Neural cell (in vitro differentiated cells): ENCODE results near the gene SLC12A7. TPM values are rescaled to one million over a fixed set of nuclear protein-coding genes. Genes with fewer than 3 reads are reported as not detected.

ENCODE experiments used
- H2AFZ ChIP-seq: fragments of 200-600, 300-800 bp; sonication (generic), shearing (Covaris generic); 2 replicates; pipeline ENCODE4 v1.6.0; 2014; ENCODE audit warnings: low read depth, mild to moderate bottlenecking, antibody characterized with exemption, low read length, moderate library complexity
- H3F3A ChIP-seq: fragments of 200-600 bp; shearing (Covaris generic); 2 replicates; pipeline ENCODE4 v1.6.1; 2016; ENCODE audit warnings: mild to moderate bottlenecking, moderate library complexity, mixed read lengths, antibody characterized with exemption, low read length; ENCODE audit not compliant: insufficient read depth, poor library complexity, severe bottlenecking
- H3K27ac ChIP-seq: fragments of 200-600, 300-800 bp; sonication (generic), shearing (Covaris generic); 2 replicates; pipeline ENCODE4 v1.5.1; 2014; ENCODE audit warnings: mild to moderate bottlenecking, low read length, moderate library complexity
- H3K27me3 ChIP-seq: fragments of 300-800, 200-600 bp; sonication (generic), shearing (Covaris generic); 2 replicates; pipeline ENCODE4 v1.6.0; 2014; ENCODE audit warnings: mild to moderate bottlenecking, low read depth, low read length, moderate library complexity; ENCODE audit not compliant: insufficient read depth
- H3K36me3 ChIP-seq: fragments of 300-800, 200-600 bp; sonication (generic), shearing (Covaris generic); 2 replicates; pipeline ENCODE4 v1.5.1; 2014; ENCODE audit warnings: mild to moderate bottlenecking, antibody characterized with exemption, low read length, moderate library complexity; ENCODE audit not compliant: insufficient read depth
- H3K4me2 ChIP-seq: fragments of 300-800, 200-600 bp; sonication (generic), shearing (Covaris generic); 2 replicates; pipeline ENCODE4 v1.6.0; 2014; ENCODE audit warnings: mild to moderate bottlenecking, low read length
- H3K4me3 ChIP-seq: fragments of 300-800, 200-600 bp; sonication (generic), shearing (Covaris generic); 2 replicates; pipeline ENCODE4 v1.5.1; 2014; ENCODE audit warnings: mild to moderate bottlenecking, low read length, moderate library complexity
- H3K79me2 ChIP-seq: fragments of 200-600 bp; shearing (Covaris generic); replicated peaks from 2 replicates; pipeline ENCODE4 v1.6.0; 2014; ENCODE audit warnings: mild to moderate bottlenecking, low read length, moderate library complexity; ENCODE audit not compliant: insufficient read depth
- H3K9ac ChIP-seq: fragments of 300-800, 200-600 bp; sonication (generic), shearing (Covaris generic); 2 replicates; pipeline ENCODE4 v1.6.1; 2016; ENCODE audit warnings: mild to moderate bottlenecking, low read length, mixed read lengths
- H3K9me2 ChIP-seq: fragments of 200-600 bp; shearing (Covaris generic); 2 replicates; pipeline ENCODE4 v1.6.1; 2016; ENCODE audit warnings: mild to moderate bottlenecking, low read length, mixed read lengths; ENCODE audit not compliant: insufficient read depth
- H3K9me3 ChIP-seq: fragments of 200-600, 300-800 bp; sonication (generic), shearing (Covaris generic); 2 replicates; pipeline ENCODE4 v1.6.1; 2016; ENCODE audit warnings: mild to moderate bottlenecking, mixed run types, low read length, moderate library complexity, mixed read lengths
- H4K20me1 ChIP-seq: fragments of 200-600 bp; shearing (Covaris generic); 2 replicates; pipeline ENCODE4 v1.6.1; 2016; ENCODE audit warnings: mild to moderate bottlenecking, mixed run types; ENCODE audit not compliant: insufficient read depth
- CTCF ChIP-seq: fragments of 450-650 bp; IDR thresholded peaks from 2 replicates; pipeline ENCODE4 v1.5.1; 2014; ENCODE audit warnings: antibody characterized with exemption, mild to moderate bottlenecking, moderate library complexity; ENCODE audit not compliant: poor library complexity, severe bottlenecking
- EP300 ChIP-seq: fragments of 450-650 bp; conservative IDR thresholded peaks from 2 replicates; pipeline ENCODE4 v1.6.1; 2014; ENCODE audit warnings: antibody characterized with exemption, mild to moderate bottlenecking, moderate library complexity; ENCODE audit not compliant: poor library complexity, severe bottlenecking
- EZH2 ChIP-seq: fragments of 200-600, 300-800 bp; shearing (Covaris generic), sonication (generic); IDR thresholded peaks from 2 replicates; pipeline ENCODE4 v1.6.1; 2014; ENCODE audit warnings: antibody characterized with exemption, low read length, borderline replicate concordance, mild to moderate bottlenecking; ENCODE audit not compliant: insufficient read depth, poor library complexity, severe bottlenecking
- MXI1 ChIP-seq: fragments of 450-650 bp; conservative IDR thresholded peaks from 2 replicates; pipeline ENCODE4 v1.6.1; 2014; ENCODE audit warnings: antibody characterized with exemption, mild to moderate bottlenecking; ENCODE audit not compliant: poor library complexity, severe bottlenecking
- POLR2AphosphoS5 ChIP-seq: IDR thresholded peaks from 2 replicates; pipeline ENCODE4 v1.6.1; 2012
- RAD21 ChIP-seq: fragments of 450-650 bp; conservative IDR thresholded peaks from 2 replicates; pipeline ENCODE4 v1.6.1; 2014; ENCODE audit warnings: antibody characterized with exemption, mild to moderate bottlenecking, moderate library complexity
- REST ChIP-seq: IDR thresholded peaks from 2 replicates; pipeline ENCODE4 v1.6.1; 2012; ENCODE audit warnings: borderline replicate concordance
- SMC3 ChIP-seq: fragments of 450-650 bp; conservative IDR thresholded peaks from 2 replicates; pipeline ENCODE4 v1.6.1; 2014; ENCODE audit warnings: antibody characterized with exemption, mild to moderate bottlenecking, moderate library complexity; ENCODE audit not compliant: poor library complexity
- TAF1 ChIP-seq: IDR thresholded peaks from 2 replicates; pipeline ENCODE4 v1.6.1; 2012; ENCODE audit warnings: low read depth
- polyA plus RNA-seq: library from polyadenylated mRNA; depleted of rRNA; stranded (reverse); fragments of >200 nt; gene quantifications from 2 replicates; pipeline ENCODE4 v1.2.3, GENCODE V29; 2014

The SLC12A7 gene
- polyA plus RNA-seq, 1 donor from 2014 or later, result 4.5 TPM

GRCh38 chr5:1002836-1003235 is 109.0 kb downstream of the SLC12A7 start:
- Histone ChIP-seq H3K9me3 (no peaks in the 10 kb centered on the region), H3K9ac (no peak overlapping the region), H3K79me2 (no peaks in the 10 kb centered on the region), H3K27ac (no peak overlapping the region), H3F3A (no peaks in the 10 kb centered on the region), H3K36me3 (no peaks in the 10 kb centered on the region), H4K20me1 (no peaks in the 10 kb centered on the region), H3K4me2 (no peak overlapping the region), H3K27me3 (peaks cover 33% of the 10 kb centered on the region), H2AFZ (no peak overlapping the region), H3K9me2 (no peaks in the 10 kb centered on the region), H3K4me3 (no peak overlapping the region)
- TF ChIP-seq TAF1 (no peak), EP300 (no peak), SMC3 (no peak)

- no peaks in the 10 kb centered on the region for H3F3A ChIP-seq
- no peak overlapping the region for H3K27ac ChIP-seq
- no peak overlapping the region for H3K4me2 ChIP-seq
- H3K9ac ChIP-seq, result no peak overlapping the region
- H3K36me3 ChIP-seq, result no peaks in the 10 kb centered on the region
- no peaks in the 10 kb centered on the region for H3K9me2 ChIP-seq
- H2AFZ ChIP-seq, result no peak overlapping the region
- no peaks in the 10 kb centered on the region for H4K20me1 ChIP-seq
- no peaks in the 10 kb centered on the region for H3K9me3 ChIP-seq
- peaks cover 27% of the 10 kb centered on the region for H3K27me3 ChIP-seq
- no peaks in the 10 kb centered on the region for H3K79me2 ChIP-seq
- H3K4me3 ChIP-seq, result no peak overlapping the region
- TF ChIP-seq EZH2 (no peak), EP300 (no peak), MXI1 (no peak), TAF1 (no peak), SMC3 (no peak), CTCF (no peak), RAD21 (no peak), POLR2AphosphoS5 (no peak), REST (no peak)
Measured at GRCh38 chr5:1002271-1002546, 109.7 kb downstream of the SLC12A7 start.
